GM19455 (cell line): ENCODE measurements around the gene ARHGAP1.
"Not testable (repeated sequence)": the region's sequence is repeated elsewhere in the genome, so short reads cannot be mapped to it uniquely, and the experiment has no call there.

ENCODE experiments used
- ATAC-seq: cut with Tn5 transposase; IDR thresholded peaks from one replicate; pipeline ENCODE4 v1.9.1; 2021; ENCODE audit not compliant: unreplicated experiment

The ARHGAP1 gene

DNA sequence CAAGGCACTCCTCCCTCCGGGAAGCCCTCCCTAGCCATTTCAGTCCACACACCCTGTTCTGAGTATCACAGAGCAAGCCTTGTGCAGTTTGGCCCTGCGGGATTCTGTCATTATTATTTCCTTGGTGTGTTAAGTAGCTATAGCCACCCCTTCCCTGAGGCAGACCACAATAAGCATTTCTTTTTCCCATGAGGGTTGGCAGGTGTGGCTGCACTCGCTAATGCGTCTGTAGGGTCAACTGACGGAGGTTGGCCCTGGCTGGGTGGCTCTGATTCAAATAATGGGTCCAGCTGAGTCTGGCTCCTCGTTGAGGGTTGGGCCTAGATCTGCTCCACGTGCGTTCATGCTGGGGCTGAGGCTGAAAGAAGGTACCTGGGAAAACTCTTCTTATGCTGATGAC, 23.7 kb upstream of the ARHGAP1 start:
- no peak for ATAC-seq

DNA sequence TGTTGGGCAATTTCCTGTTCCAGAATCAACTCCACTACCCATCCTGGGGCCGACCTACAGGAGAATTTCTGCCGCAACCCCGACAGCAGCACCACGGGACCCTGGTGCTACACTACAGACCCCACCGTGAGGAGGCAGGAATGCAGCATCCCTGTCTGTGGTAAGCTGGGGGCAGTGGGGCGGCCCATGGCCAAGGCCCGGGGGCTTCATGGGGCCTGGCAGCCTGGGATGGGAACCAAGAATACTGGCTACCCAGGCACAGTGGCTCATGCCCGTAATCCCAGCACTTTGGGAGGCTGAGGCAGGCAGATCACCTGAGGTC, 22.9 kb upstream of the ARHGAP1 start:
- ATAC-seq: no peak

DNA sequence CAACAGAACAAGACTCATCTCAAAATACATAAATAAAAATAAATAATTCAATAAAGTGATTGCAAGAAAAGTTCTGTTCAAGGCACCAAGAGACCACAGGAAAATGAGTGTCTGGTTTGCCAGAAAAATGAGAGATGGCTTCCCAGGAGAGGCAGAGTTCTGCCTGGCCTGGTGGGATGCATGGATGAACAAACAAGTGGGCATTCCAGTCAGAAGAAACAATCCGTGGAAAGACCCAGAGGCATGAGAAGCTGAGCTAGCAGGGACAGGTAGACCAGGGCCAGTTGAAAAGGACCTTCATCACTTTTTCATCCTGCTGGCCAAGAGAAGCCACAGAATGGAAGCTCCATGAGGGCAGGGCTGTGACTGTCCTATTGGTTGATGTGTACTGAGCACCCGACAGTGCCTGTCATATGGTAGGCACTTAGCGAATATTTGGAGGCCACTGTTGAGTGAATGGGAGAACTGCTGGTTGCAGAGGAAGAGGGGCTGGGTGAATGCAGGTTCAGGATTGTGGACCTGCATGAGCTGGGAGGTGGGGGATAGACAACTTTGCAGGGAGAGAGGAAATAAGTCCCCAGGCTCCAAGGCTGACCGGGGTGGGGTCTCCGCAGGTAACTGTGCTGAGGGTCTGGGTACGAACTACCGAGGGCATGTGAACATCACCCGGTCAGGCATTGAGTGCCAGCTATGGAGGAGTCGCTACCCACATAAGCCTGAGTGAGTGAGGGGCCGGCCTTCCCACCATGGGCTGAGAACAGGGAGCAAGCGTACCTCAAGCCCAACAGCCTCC, 22.3 kb upstream of the ARHGAP1 start:
- no peak for ATAC-seq

DNA sequence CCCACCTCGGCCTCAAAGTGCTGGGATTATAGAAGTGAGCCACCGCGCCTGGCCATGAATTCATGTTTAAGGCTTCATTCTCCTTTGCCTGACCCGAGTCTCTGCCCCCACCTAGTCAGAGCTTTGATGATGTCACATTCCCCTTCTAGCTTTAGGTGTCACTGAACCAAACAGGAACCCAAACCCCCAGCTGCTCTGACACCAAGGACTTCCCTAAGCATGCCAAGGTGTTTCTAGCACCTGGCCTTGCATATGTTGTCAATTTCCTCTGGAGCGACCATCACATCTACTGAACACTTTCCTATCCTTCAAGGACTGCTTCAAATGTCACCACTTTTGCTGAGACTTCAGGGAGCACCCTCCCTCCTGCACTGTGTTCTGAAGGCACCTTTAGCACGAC, 20.9 kb upstream of the ARHGAP1 start:
- no peak for ATAC-seq

DNA sequence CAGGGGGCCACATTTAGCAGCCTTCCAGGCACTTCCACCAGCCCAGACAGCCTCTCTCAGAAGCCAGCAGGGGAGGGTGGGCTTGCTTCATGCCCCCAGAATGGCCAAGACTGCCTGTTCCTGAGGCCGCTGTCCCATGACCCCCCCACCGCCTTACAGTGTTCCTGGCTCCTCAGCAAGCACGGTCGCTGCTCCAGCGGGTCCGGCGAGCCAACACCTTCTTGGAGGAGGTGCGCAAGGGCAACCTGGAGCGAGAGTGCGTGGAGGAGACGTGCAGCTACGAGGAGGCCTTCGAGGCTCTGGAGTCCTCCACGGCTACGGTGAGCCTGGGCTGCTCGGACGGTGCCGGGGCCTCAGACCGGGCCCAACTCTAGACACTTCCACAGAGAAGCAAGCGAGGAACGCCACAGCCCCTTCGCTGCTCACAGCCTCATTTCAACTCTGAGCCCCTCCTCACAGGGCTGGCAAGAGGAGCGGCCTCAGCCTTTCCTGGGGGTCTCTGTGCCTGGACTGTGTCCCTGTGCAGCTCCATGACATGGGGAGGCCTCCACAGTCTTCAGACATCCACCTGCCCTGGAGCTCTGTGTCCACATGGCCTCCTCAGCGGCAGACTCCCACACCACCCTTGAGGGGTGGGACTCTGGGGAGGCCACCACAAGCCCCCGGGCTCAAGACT, 19.3 kb upstream of the ARHGAP1 start:
- ATAC-seq: no peak

DNA sequence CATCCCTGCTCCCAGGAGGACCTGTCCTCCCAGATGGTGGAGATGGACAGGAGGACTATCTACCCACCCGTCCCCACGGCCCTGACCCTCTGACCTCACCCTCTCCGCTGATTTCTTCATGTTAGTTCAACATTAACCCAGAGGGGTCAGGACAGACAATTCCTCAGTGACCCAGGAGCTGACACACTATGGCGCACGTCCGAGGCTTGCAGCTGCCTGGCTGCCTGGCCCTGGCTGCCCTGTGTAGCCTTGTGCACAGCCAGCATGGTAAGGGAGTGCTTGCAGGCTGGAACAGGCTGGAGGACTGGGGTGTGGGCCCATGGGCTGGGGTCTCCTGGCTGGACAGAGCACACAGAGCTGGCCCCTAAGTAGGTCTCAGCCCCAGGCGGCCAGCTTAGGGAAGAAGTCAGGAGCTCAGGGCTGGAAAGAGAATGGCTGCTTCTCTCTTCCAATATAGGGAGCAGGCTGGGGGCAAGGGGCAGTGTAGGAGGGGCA, 18.7 kb upstream of the ARHGAP1 start, which contains the start of gene F2:
Gene F2 (plus strand): TSS at position 166 of the 495 bp plus-strand sequence. CDS start 23 bp downstream, at position 189.
- no peak for ATAC-seq

DNA sequence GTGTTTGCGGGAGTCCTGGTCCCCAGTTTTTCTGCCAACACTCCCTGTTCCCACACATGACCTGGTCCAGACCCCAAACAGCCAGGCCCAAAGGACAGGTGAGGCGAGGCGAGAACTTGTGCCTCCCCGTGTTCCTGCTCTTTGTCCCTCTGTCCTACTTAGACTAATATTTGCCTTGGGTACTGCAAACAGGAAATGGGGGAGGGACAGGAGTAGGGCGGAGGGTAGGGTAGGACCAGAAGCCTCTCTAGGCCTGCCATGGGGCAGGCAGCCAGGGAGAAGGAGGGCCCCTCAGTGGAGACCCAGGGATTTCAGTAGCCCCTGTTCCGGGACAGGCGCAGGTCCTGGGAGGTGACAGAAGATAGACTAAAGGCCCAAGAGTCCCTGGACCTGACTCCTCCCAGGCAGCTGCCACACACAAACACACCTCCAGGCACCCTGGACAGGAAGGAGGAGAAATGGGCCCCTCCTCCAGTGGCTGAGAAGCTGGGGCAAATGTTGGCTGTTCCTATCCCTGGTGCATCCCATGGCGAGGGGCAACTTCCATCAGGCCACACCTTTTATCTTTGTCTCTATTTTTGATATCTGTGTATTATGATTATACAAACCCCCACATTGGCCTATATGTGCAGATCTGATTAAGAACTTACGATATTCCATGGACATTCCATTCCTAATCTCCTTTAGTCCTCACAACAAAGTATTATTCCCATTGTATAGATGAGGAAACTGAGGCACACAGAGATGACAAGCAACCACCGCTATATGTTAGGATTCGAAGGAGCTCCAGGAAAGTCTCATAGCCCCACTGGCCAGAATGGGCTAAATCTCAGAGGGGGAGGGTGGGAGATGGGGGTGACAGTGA, 18.0 kb upstream of the ARHGAP1 start:
- no peak for ATAC-seq

DNA sequence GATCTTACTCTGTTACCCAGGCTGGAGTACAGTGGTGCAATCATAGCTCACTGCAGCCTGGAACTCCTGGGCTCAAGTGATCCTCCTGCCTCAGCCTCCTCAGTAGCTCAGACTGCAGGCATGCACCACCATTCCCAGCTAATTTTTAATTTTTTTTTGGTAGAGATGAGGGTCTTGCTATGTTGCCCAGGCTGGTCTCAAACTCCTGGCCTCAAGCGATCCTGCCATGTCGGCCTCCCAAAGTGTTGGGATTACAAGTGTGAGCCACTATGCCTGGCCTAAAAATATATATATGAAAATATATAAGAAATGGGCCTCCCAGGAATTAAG, 17.4 kb upstream of the ARHGAP1 start:
- ATAC-seq: not testable (repeated sequence)

DNA sequence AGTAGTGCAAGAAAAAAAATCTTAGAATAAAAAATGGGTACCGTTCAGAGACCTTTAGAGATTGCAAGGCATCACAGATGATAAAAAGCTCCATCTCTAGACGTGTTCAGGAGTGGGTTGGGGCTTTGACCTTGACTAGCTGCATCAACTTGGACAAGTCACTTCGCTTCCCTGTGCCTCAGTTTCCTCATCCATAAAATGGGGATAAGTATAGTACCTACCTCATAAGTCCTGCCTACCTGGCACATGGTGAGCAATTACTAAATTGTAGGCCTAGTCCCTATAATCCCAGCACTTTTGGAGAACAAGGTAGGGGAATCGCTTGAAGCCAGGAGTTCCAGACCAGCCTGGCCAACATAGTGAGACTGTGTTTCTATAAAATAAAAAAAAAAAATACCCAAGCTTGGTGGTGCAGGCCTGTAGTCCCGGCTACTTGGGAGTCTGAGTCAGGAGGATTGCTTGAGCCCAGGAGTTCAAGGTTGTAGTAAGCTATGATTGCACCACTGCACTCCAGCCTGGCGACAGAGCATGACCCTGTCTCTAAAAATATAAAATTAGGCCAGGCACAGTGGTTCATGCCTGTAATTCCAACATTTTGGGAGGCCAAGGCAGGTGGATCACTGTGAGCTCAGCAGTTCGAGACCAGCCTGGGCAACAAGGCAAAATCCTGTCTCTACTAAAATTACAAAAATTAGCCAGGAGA, 12.6 kb upstream of the ARHGAP1 start:
- no peak for ATAC-seq

DNA sequence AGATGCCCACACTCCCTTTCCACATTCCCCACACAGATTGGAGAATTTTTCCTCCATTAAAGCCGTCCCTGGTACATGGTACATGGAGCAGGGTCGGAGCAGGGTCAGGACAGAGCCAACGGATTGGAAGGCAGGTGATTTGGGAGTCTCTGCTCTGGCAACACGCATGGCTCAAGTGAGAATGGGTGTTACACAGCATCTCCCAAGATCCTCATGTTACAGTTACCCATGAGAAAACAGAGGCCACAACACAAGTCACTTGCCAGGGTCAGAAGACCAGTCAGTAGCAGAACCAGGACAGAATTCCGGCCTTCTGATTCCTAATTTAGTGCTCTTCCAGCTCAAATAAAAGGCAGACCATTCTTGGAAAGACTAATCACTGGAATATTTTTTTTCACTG, 10.9 kb upstream of the ARHGAP1 start:
- ATAC-seq: no peak

DNA sequence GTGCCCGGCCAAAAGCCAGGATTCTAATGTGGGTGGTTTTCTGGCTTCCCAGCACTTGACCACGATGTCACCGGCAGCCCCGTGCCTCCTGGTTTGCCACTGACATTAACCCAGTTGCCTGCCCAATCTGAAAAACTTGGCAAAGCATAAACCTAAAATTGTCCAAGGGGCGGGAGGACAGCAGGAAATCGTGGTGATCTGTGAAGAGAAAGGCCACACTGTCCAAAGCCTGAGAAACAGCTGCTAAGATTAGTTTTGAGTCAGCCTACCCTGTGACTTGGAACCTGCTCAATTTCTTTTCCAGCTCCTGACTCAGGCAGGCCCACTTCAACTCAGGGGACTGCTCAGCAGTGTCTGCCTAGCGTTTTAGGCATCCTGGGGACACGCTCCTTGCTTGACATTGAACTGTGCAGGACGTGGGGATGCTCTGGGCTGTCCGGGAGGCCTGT, 10.4 kb upstream of the ARHGAP1 start:
- no peak for ATAC-seq

DNA sequence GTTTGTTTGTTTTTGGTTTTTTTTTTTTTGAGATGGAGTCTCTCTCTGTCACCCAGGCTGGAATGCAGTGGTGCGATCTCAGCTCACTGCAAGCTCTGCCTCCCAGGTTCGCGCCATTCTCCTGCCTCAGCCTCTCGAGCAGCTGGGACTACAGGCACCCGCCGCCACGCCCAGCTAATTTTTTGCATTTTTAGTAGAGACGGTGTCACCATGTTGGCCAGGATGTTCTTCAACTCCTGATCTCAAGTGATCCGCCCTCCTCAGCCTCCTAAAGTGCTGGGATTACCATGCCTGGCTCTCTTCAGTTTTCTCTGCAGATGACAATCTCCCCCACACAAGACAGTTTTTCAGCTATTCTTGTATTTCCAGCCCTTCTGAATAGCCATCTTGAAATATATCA, 8.9 kb upstream of the ARHGAP1 start:
- not testable (repeated sequence) for ATAC-seq

DNA sequence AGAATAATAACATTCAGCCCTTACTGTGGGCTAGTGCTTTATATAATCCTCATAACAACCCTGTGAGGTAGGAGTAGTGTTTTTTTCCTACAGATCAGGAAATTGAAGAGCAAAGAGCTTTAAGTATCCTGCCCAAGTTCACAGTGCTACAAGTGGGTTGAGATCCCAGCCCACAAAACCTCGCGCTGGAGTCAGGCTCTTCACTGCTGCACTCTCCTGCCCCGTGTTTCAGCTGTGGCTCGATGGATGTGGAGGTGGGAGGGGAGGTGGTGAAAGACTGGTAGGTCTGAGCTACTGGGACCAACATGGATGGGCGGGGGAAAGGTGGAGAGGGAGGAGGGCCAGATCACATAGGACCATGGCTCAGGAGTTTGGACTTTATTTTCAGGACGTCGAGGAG, 6.5 kb upstream of the ARHGAP1 start:
- ATAC-seq: no peak

DNA sequence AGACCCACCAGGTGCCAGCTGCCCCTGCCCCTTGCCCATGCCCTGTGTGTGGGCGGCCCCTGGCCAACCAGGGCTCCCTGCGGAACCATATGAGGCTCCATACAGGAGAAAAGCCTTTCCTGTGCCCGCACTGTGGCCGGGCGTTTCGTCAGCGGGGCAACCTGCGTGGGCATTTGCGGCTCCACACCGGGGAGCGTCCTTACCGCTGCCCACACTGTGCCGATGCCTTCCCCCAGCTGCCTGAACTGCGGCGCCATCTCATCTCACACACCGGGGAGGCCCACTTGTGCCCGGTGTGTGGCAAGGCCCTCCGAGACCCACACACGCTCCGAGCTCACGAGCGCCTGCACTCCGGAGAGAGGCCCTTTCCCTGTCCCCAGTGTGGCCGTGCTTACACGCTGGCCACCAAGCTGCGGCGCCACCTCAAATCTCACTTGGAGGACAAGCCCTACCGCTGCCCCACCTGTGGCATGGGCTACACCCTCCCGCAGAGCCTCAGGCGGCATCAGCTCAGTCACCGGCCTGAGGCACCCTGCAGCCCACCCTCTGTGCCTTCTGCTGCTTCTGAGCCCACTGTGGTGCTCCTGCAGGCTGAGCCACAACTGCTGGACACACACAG, 4.8 kb upstream of the ARHGAP1 start:
- no peak for ATAC-seq

DNA sequence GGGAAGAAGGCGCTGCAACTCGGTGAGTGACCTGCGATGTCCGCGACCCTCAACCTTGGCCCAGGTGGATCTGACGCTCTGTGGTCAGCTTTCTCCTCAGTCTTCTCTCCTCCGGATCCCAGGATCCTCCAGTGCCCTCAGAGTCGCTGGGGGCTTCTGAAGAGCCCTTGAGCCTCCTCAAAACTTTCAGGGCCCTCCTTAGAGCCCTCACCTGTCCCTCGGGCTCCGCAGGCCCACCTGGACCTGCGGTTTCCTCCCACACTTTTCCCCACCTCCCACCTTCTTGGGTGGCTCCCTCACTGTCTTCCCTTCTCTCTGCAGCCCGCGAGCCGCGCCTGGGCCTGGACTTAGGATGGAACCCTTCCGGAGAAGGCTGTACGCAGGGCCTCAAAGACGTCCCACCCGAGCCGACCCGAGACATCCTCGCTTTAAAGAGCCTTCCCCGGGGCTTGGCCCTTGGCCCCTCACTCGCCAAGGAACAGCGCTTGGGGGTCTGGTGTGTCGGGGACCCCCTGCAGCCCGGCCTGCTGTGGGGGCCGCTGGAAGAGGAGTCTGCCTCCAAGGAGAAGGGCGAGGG, 747 bp upstream of the ARHGAP1 start:
- ATAC-seq: no peak

DNA sequence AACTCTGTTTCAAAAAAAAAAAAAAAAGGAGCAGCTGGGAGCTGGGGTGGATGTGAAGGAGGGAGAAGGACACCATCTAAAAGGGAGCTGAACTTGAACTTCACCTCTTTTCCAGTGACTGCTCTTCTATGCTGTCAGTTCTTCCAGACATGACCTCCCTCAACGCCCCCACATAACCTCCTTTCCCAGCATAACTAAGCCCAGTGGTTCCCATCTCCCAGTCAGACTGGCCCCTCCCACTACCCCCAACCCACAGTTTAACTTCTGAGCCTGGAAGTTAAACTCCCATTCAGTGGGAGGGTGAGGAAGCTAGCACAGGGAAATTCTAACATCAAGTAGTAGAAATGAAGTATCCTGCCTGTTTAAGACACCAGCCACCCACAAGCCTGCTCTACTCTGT, 1.8 kb downstream of the ARHGAP1 start:
- no peak for ATAC-seq

DNA sequence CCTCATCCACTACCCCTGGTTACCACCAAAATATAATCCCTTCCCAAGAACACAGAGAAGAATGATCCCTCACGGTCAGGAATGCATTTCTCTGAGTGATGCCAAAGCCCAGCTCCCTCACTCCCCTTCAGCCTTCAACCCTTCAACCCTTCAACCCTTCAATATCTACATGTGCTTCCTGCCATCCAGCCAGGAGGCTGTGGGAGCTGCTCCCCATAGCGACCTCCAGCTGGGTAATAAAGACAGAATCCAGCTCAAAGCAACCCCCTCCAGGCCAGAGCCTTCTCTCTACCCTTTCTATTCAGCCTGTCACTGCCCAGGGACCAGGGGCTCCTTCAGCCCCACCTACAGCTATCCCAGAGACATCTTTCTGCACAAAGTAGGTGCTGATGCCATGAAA, 2.7 kb downstream of the ARHGAP1 start:
- ATAC-seq: no peak

DNA sequence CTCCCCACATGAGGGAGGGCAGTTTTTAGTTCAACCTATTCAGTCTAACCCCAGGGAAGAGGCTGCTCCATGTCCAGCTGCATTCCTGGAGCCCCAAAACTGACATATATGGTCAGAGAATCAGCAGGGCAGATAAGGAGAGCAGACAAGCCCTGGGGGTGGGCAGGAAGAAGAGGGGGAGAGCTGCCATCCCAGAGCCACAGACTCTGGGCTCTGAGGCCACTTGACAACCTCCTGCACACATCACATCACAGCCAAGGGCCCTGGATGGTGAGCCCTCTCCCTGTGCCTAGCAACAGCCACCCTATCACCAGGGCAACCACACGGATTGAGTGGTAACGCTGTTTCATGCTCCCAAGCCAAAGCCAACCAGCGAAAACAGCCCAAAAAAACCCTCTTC, 3.1 kb downstream of the ARHGAP1 start:
- ATAC-seq: no peak

DNA sequence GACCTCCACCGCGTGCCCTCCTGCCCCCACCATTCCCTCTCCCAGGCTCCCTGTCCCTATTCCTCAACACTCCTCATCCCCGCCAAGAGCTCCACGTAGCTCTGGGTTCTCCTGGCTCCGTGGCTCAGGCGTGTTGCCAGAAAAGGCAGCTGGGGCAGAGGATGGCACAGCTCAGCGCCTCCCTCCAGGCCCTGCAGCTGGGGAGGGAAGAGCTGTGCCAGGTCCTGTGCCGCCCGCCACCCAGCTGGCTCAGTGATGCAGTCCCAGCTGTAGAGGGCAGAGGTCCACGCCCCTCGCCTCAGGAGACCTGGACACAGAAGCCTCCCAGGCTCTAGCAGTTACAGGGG, 4.2 kb downstream of the ARHGAP1 start:
- no peak for ATAC-seq
